ES-I3 (cell line): ENCODE results near the gene THAP4.
A peak's percentile ranks its signal among the peaks of the same experiment; 100 is the strongest.

Source experiments
- H3K36me3 ChIP-seq: 2 replicates; pipeline ENCODE4 v1.6.1; 2013; ENCODE audit warnings: mild to moderate bottlenecking, low read length, control low read depth, moderate library complexity; ENCODE audit not compliant: insufficient read depth
- H3K4me1 ChIP-seq: 2 replicates; pipeline ENCODE4 v1.6.1; 2013; ENCODE audit warnings: mild to moderate bottlenecking, control low read depth, low read length; ENCODE audit not compliant: insufficient read depth
- H3K9ac ChIP-seq: 2 replicates; pipeline ENCODE4 v1.6.1; 2013; ENCODE audit warnings: low read depth, mild to moderate bottlenecking, low read length, moderate library complexity
- H3K9me3 ChIP-seq: 2 replicates; pipeline ENCODE4 v1.6.1; 2013; ENCODE audit warnings: mild to moderate bottlenecking, low read length, moderate library complexity; ENCODE audit not compliant: control insufficient read depth, insufficient read depth

THAP4 gene

DNA sequence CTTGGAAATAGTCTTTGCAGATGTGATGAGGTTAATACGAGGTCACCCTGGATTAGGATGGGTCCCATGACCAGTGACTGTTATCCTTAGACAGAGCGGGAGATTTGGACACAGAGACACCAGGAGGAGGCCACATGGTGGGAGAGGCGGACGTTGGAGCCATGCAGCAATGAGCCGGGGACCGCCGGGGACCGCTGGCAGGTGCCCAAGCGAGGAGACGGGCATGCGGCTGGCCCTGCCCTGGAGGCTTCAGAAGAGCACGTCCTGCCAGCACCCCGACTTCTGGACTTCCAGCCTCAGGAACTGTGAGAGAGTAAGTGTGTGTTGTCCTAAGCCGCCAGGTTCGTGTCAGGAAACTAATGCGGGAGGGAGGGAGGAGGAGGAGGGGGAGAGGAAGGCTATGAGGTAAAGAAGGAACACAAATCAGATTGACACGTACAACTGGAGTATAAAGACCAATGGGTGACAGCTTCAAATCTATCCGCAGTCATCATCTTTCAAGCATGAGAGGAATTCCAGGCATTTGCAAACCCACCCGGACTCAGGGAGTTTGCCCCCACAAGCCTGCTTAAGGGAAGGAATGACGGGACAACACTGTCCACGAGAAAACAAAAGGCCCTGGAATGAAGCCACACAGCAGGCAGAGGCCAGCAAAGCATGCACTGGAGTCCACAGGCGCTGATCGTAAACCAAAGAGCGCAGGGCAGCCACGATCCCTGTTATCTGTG is 90.0 kb downstream of the THAP4 start:
- peaks cover 10% of the 10 kb centered on the region; the same call in 1 of the 2 replicates for H3K4me1 ChIP-seq
- no peaks in the 10 kb centered on the region for H3K9me3 ChIP-seq
- no peaks in the 10 kb centered on the region for H3K36me3 ChIP-seq
- no peak overlapping the region; the same call in 1 of the 2 replicates for H3K9ac ChIP-seq

DNA sequence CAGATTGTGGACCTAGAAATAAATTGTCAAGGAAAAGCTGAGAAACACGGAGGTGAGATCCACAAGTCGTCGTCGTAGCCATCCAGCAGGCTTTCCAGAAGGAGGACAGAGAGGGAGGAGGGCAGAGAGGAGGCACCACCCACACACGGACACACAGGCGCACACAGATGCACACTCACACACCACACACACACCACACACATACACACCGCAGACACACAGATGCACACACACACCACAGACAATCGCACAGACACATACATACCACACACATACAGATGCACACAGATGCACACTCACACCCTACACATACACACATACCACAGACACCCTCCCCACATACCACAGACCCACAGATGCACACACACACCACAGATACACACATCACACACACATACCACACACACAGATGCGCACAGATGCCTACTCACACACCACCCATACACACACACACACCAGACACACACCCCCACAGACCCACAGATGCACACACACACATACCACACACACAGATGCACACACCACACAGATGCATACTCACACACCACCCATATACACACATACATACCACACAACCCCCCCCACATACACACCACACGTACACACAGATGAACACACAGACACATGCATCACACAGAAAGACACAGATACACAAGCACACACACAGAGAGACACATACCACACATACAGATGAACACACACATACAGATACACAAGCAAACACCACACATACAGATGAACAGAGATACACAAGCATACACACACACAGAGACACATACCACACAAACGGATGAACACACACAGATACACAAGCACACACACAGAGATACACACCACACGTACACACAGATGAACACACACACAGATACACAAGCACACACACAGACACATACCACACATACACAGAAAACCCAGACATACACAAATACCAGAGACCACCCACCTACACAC is 91.2 kb downstream of the THAP4 start:
- Histone ChIP-seq H3K36me3 (no peaks in the 10 kb centered on the region), H3K4me1 (peaks cover 10% of the 10 kb centered on the region; the same call in 1 of the 2 replicates), H3K9ac (no peak overlapping the region), H3K9me3 (no peaks in the 10 kb centered on the region)

DNA sequence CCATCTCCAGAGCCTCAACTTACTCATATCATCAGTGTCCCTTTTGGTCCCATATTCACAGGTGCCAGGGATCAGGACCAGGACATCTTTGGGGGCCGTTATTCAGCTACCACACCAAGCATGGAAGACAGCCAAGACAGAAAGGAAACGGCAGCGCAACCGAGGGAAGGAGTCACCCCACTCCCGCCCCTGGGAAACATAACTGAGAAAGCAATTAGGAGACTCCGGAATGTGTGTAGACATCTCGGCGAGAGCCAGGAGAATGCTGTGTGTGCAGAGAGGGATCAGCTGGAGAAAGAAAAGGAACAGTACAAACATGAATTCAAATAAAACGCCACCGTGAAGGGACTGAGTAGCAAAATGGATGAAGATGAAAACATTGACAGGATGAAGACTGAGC is 91.9 kb downstream of the THAP4 start:
- Histone ChIP-seq H3K9me3 (no peaks in the 10 kb centered on the region), H3K36me3 (no peaks in the 10 kb centered on the region), H3K4me1 (peaks cover 15% of the 10 kb centered on the region; the same call in 1 of the 2 replicates), H3K9ac (no peak overlapping the region)

DNA sequence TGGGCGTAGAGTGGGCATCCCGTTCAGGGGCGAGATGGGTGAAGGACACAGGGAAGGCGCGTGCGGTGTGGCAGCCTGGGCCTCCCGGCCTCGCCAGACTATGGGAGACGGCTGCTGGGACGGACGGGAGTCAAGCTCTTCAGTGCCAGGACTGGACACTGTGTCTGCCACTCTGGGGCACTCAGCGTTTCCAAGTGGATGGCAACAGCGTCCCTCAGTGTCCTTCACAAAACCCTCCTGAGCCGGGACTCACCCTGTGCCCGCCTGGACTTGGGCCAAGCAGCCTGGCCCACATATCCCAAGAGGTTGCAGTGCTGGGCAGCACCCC is 94.7 kb downstream of the THAP4 start:
- Histone ChIP-seq H3K9me3 (no peaks in the 10 kb centered on the region), H3K4me1 (peaks cover 17% of the 10 kb centered on the region; the same call in 1 of the 2 replicates), H3K9ac (no peak overlapping the region), H3K36me3 (no peaks in the 10 kb centered on the region)

DNA sequence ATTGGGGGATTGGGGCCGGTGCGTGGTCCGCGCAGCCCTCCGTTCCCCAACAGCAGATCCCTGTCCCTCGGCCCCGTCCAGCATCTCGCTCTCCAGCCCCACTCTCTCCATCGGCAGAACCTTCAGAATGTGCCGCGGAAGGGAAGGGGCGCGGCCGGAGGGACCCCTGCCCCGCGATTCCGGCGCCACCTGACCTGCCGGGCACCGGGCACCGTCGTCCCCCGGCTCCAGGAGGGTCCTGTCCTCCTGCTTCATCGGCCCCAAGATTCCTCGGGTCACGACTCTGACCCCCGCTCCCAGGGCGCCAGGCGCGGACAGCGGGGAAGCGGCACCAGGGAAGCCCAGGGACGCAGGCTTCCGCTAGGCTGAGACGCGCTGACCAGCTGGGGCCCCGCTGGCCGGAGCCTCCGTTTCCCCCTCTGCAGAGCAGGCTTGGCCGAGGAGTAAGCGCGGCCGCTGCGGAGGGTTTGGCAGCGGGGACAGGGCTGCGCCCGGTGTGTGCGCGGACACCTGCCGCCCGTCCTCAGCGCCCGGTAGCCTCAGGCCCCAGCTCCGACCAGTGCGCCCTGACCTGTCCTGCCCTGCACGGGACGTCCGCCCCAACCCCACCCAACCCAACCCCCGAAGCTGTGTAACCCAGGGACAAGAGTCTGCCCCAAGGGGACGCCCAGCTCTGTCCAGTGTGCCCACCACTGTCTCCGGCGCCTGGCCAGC is 95.2 kb downstream of the THAP4 start:
- H3K36me3 ChIP-seq: no peaks in the 10 kb centered on the region
- H3K9me3 ChIP-seq: no peaks in the 10 kb centered on the region
- peak overlapping the region; percentile 40; the same call in 1 of the 2 replicates for H3K9ac ChIP-seq
- H3K4me1 ChIP-seq: peaks cover 12% of the 10 kb centered on the region; the same call in 1 of the 2 replicates

DNA sequence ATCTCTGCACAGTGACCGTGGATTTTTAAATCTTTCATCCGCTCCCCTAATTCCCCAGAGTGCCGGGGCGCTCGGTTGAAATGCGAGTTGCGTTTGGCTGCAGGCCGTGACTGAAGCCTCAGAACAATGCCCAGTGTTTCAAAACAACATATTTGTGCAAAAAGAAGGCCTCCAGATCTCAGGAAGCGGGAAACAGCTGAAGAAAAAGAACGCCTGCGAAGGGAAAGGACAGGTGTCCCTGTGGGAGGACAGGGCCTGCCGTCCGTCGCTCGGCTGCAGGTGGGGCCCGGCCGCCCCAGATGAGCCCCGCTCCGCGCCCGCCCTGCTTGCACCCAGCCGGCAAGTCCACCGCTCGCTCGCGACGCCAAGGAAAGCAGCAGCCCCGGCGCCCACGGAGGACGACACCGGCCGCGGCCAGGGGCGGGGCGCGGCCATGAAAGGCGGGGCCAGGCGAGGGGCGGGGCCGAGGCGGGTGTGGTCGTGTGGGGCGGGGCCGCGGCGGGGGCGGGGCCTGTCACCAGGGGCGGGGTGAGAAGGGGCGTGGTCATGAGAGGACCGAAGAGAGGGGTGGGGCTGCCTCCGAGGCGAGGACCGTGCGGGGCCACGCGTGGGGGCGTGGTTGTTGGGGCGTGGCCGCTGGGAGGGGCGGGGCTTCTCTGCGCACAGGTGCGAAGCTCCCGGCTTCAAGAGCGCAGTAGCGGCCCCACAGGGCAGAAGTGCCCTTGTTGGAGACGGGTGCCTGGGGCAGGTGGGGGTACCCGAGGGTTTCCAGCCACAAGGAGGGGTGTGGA is 96.0 kb downstream of the THAP4 start:
- no peaks in the 10 kb centered on the region for H3K9me3 ChIP-seq
- H3K9ac ChIP-seq: peak overlapping the region; percentile 79
- H3K36me3 ChIP-seq: no peaks in the 10 kb centered on the region
- peaks cover 8% of the 10 kb centered on the region; the same call in 1 of the 2 replicates for H3K4me1 ChIP-seq

DNA sequence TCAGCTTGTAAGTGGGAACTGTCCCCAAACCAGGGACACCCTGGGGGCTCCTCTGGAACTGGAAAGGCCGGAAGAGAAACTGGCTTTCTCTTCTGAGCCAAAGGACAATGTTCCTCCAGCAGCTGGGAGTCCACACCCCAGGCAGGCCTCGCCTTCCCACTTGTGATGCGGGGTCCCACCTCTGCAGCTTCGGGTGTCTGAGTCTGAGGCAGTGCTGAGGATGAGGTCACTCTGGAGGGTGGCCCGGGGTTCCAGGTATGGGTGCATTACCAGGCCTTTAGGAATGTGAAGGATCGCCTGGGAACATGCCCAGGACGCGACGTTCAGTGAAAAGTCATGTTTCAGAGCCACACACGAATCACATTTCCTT is 96.6 kb downstream of the THAP4 start:
- Histone ChIP-seq H3K36me3 (no peaks in the 10 kb centered on the region), H3K4me1 (peaks cover 8% of the 10 kb centered on the region; the same call in 1 of the 2 replicates), H3K9me3 (no peaks in the 10 kb centered on the region), H3K9ac (peak overlapping the region; percentile 79)

DNA sequence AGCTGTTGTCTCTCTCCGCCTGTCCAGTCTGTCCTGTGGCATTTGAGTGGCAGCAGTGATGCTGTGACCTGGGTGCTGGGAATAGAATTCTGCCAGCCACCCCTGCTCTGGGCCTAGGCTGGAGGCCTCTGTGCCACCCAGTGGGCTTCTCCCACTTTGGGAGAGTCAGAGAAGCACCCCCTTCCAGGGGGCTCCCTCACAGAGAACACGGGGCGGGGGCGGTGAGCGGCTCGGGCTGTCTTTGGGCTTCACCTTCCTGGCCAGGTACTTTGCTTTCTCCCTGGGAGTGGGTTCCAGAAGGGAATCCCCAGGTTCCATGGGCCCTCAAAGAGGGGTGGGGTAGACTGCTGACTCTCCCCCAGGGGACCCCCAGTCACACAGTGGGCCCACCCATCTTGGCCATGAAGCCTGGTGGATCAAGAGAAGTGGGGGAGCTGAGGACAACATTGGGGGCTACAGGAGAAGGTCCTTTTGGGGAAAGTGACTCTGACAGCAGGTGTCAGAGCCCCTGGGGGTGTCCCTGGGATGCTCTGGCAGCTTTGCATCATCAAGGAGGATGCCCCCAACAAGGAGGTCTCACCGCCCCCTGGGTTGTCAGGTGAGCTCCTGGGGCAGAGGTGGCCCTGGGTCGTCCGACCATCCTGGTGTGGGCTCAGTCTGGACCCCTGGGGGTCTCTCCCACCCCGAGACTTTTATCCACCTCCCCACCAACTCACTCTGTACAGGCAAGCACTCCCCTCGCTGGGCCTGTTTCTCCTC is 97.2 kb downstream of the THAP4 start:
- no peaks in the 10 kb centered on the region for H3K36me3 ChIP-seq
- H3K9ac ChIP-seq: no peak overlapping the region
- H3K9me3 ChIP-seq: no peaks in the 10 kb centered on the region
- H3K4me1 ChIP-seq: peaks cover 8% of the 10 kb centered on the region; the same call in 1 of the 2 replicates

DNA sequence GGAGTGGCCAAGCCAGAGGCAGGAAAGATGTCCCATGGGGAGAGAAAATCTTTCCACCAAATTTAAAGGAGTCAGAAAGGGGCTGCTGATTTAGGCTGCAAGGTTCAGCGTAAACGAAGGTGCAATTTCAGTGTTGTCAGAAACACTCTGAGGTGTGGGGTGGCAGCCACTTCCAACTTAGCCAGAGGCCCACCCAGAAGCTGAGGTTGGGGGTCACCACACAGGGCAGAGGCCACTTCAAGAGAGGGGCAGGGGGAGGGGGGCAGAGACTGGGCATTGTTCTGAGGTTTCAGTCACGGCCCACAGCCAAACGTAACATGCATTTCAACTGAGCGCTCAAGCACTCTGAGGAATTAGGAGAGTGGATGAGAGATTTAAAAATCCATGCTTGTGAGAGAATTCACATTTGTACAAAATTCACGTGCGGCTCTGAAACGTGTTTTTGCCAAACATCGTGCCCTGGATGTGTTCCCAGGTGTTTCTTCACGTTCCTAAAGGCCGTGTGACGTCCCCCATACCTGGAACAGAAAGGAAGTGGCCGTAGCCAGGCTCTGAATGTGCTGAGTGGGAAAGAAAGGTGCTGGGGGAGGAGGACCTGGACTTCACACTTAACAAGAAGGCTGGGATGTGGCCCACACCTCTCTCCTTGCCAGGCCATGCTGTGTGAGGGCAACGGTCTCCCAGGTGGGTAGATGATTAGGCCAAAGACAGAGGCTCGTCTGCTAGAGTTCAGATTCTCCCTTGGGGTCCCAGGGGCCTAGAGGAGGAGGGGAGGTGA is 97.9 kb downstream of the THAP4 start:
- Histone ChIP-seq H3K36me3 (no peaks in the 10 kb centered on the region), H3K9ac (no peak overlapping the region), H3K9me3 (no peaks in the 10 kb centered on the region), H3K4me1 (peaks cover 8% of the 10 kb centered on the region; the same call in 1 of the 2 replicates)

DNA sequence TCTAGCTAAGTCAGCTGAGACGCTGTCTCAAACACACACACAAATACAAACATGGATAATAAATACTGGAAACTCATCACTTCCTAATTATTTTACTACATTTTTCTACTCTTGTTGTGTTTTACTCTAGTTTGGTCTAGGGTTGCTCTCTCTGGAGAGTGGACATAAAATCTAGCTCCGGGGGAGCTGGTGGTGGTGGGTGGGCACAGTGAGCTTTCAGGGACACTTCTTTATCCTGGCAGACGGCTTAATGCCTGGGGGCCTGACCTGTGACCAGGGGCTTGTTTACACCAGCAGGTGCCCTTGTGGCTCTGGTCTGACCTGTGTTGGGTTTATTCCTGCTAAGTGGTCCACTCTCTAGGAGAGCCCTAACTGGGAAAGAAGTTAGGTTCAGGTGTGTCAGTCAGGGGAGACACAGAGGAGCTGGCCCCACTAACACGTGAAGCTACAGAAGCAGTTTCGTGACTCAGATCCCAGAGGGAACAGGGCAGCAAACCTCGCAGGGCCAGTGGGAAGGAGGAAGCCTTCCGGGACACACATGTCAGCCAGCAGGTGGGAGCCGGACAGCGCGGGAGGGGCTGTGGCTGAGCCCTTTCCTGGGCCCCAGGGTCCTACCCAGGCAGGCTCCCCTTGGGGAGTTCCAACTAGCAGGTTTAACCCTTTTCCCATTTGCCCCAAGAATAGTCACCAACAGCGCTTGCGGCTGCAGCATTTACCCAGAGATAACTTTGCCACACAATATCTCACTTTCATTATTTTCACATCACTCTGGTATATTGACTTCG is 100.9 kb downstream of the THAP4 start:
- H3K9ac ChIP-seq: no peak overlapping the region

DNA sequence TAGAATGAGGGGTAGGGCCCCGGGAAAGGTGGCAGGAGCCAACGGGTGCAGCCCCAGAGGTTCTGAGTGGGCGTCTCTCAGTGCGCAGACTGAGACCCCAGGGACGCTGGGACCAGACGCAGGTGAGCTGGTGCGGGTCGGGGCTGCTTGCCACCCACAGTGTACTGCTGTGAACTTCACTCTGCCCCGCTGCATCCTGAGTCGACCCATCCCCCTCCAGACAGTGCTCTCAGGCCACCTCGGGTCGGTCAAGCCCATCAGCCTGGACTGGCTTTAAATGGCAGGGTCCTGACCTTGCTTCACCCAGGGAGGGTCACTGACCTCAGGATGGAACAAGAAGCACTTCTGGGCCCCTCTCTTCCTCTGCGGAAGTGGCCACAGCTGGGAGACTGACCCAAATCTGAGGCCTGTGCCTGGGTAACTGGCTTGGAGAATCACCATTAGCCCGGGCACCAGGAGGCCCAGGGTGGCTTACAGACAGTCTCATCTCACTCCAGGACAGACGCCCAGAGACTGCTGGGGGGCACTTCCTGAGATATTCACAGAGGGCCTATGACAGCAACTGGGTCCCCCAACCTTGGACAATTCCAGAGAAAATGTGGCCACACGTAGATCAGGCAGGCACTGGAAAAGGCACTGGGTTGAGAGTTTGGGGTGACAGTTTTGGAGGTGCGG is 102.1 kb downstream of the THAP4 start:
- Histone ChIP-seq H3K9ac (no peak overlapping the region), H3K36me3 (no peaks in the 10 kb centered on the region), H3K9me3 (no peaks in the 10 kb centered on the region), H3K4me1 (no peaks in the 10 kb centered on the region; the same call in 1 of the 2 replicates)

More for the DNA sequence above, 100.9 kb downstream of the THAP4 start:
- H3K36me3 ChIP-seq: no peaks in the 10 kb centered on the region
- H3K4me1 ChIP-seq: peaks cover 8% of the 10 kb centered on the region; the same call in 1 of the 2 replicates
- H3K9me3 ChIP-seq: no peaks in the 10 kb centered on the region
